ENCODE results near the gene SYT11. TPM values are rescaled to one million over a fixed set of nuclear protein-coding genes. Genes with fewer than 3 reads are reported as not detected.

The SYT11 gene
- total and polyA plus RNA-seq, 10 of the 15 experiments (the other 5 are each of a cell fraction or from before 2014, with no cell fraction given) = 7.7 to 21.2 (median 13.5) TPM

- TF ChIP-seq MEF2A (IDR thresholded peaks at IDR 0.05; ENCODE audit: insufficient read depth, low read depth, low read length) = no peak
- no peak for TF ChIP-seq CEBPZ (IDR thresholded peaks at IDR 0.05; ENCODE audit: low read depth, low read length)
- no peak for TF ChIP-seq TARDBP (IDR thresholded peaks at IDR 0.05; ENCODE audit: borderline replicate concordance)
- TF ChIP-seq LARP7 (IDR thresholded peaks at IDR 0.05) = no peak
- TF ChIP-seq IRF5 (IDR thresholded peaks at IDR 0.05; ENCODE audit: borderline replicate concordance) = no peak
- TF ChIP-seq EGR1 (IDR thresholded peaks at IDR 0.05; ENCODE audit: borderline replicate concordance in 1 of 2, low read depth in 2 of 2, low read length in 2 of 2) = no peak
- TF ChIP-seq ZBTB40 (IDR thresholded peaks at IDR 0.05; ENCODE audit: borderline replicate concordance) = no peak
- no peak for TF ChIP-seq ATF3 (IDR thresholded peaks at IDR 0.05; ENCODE audit: borderline replicate concordance, extremely low read depth, low read depth, low read length)
- TF ChIP-seq CHD2 (IDR thresholded peaks at IDR 0.05; ENCODE audit: borderline replicate concordance, low read depth, low read length) = no peak
- TF ChIP-seq NFIC (IDR thresholded peaks at IDR 0.05; ENCODE audit: low read depth, low read length) = no peak
- TF ChIP-seq, protein P1, sequence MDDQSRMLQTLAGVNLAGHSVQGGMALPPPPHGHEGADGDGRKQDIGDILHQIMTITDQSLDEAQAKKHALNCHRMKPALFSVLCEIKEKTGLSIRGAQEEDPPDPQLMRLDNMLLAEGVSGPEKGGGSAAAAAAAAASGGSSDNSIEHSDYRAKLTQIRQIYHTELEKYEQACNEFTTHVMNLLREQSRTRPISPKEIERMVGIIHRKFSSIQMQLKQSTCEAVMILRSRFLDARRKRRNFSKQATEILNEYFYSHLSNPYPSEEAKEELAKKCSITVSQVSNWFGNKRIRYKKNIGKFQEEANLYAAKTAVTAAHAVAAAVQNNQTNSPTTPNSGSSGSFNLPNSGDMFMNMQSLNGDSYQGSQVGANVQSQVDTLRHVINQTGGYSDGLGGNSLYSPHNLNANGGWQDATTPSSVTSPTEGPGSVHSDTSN (IDR thresholded peaks at IDR 0.05; ENCODE audit: insufficient replicate concordance, low read depth, low read length) = no peak
- TF ChIP-seq USF1 (IDR thresholded peaks at IDR 0.05; ENCODE audit: borderline replicate concordance, extremely low read length, insufficient read depth, low read depth, low read length) = no peak
- TF ChIP-seq, protein P2, sequence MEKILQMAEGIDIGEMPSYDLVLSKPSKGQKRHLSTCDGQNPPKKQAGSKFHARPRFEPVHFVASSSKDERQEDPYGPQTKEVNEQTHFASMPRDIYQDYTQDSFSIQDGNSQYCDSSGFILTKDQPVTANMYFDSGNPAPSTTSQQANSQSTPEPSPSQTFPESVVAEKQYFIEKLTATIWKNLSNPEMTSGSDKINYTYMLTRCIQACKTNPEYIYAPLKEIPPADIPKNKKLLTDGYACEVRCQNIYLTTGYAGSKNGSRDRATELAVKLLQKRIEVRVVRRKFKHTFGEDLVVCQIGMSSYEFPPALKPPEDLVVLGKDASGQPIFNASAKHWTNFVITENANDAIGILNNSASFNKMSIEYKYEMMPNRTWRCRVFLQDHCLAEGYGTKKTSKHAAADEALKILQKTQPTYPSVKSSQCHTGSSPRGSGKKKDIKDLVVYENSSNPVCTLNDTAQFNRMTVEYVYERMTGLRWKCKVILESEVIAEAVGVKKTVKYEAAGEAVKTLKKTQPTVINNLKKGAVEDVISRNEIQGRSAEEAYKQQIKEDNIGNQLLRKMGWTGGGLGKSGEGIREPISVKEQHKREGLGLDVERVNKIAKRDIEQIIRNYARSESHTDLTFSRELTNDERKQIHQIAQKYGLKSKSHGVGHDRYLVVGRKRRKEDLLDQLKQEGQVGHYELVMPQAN (conservative IDR thresholded peaks at IDR 0.05) = 0 out of 2 replicates have a peak, but pooled peaks have one; percentile 28
- no peak for TF ChIP-seq POLR2AphosphoS5 (IDR thresholded peaks at IDR 0.05; ENCODE audit: low read length)
- no peak for TF ChIP-seq CHD1 (IDR thresholded peaks at IDR 0.05; ENCODE audit: low read depth, low read length)
Measured at GRCh38 chr1:155858800-155859233, 550 bp upstream of the SYT11 start (continued).

Data from GM12878 (cell line).